Measurements from ENCODE around the gene MANEA.
"Not testable (repeated sequence)": the region's sequence is repeated elsewhere in the genome, so short reads cannot be mapped to it uniquely, and the experiment has no call there.

MANEA gene

GRCh38 chr6:95577304-95578105 is at the start of gene MANEA:
Gene MANEA (plus strand): TSS chr6:95577535. CDS start chr6:95586440, 8,905 bp downstream.
- DNase-seq = peak; percentile 85
- in situ Hi-C loops (cut with MboI; ENCODE audit: low pct_unique_long_range_greater_than_20kb, low sequenced_read_pairs) = no loop called here

- no peak for DNase-seq
- in situ Hi-C loops (cut with MboI; ENCODE audit: low pct_unique_long_range_greater_than_20kb, low sequenced_read_pairs) = no loop called here
These were observed 47.6 kb upstream of the MANEA start for GRCh38 chr6:95529762-95530161.

- DNase-seq = no peak
- in situ Hi-C loops (cut with MboI; ENCODE audit: low pct_unique_long_range_greater_than_20kb, low sequenced_read_pairs) = no loop called here
These were observed 47.0 kb upstream of the MANEA start for GRCh38 chr6:95530176-95530819.

GRCh38 chr6:95543798-95544197 is 33.5 kb upstream of the MANEA start:
- no peak for DNase-seq
- in situ Hi-C loops (cut with MboI; ENCODE audit: low pct_unique_long_range_greater_than_20kb, low sequenced_read_pairs) = no loop called here

GRCh38 chr6:95544517-95545225 is 32.7 kb upstream of the MANEA start:
- in situ Hi-C loops (cut with MboI; ENCODE audit: low pct_unique_long_range_greater_than_20kb, low sequenced_read_pairs) = no loop called here
- no peak for DNase-seq

GRCh38 chr6:95545226-95545625 is 32.1 kb upstream of the MANEA start:
- DNase-seq = no peak
- in situ Hi-C loops (cut with MboI; ENCODE audit: low pct_unique_long_range_greater_than_20kb, low sequenced_read_pairs) = no loop called here

- in situ Hi-C loops (cut with MboI; ENCODE audit: low pct_unique_long_range_greater_than_20kb, low sequenced_read_pairs) = no loop called here
- DNase-seq = no peak
These were observed 31.6 kb upstream of the MANEA start for GRCh38 chr6:95545686-95546085.

GRCh38 chr6:95546148-95546547 is 31.2 kb upstream of the MANEA start:
- in situ Hi-C loops (cut with MboI; ENCODE audit: low pct_unique_long_range_greater_than_20kb, low sequenced_read_pairs) = no loop called here

GRCh38 chr6:95547043-95547442 is 30.3 kb upstream of the MANEA start:
- in situ Hi-C loops (cut with MboI; ENCODE audit: low pct_unique_long_range_greater_than_20kb, low sequenced_read_pairs) = no loop called here

More at GRCh38 chr6:95546148-95546547, 31.2 kb upstream of the MANEA start:
- no peak for DNase-seq

GRCh38 chr6:95548188-95548786 is 29.0 kb upstream of the MANEA start:
- in situ Hi-C loops (cut with MboI; ENCODE audit: low pct_unique_long_range_greater_than_20kb, low sequenced_read_pairs) = no loop called here

More at GRCh38 chr6:95547043-95547442, 30.3 kb upstream of the MANEA start:
- no peak for DNase-seq

GRCh38 chr6:95551678-95552324 is 25.5 kb upstream of the MANEA start:
- in situ Hi-C loops (cut with MboI; ENCODE audit: low pct_unique_long_range_greater_than_20kb, low sequenced_read_pairs) = no loop called here
- DNase-seq = no peak

More at GRCh38 chr6:95548188-95548786, 29.0 kb upstream of the MANEA start:
- no peak for DNase-seq

- in situ Hi-C loops (cut with MboI; ENCODE audit: low pct_unique_long_range_greater_than_20kb, low sequenced_read_pairs) = no loop called here
- DNase-seq = no peak
These were observed 23.5 kb upstream of the MANEA start for GRCh38 chr6:95553880-95554279.

GRCh38 chr6:95560956-95561355 is 16.4 kb upstream of the MANEA start:
- DNase-seq; in situ Hi-C loops (cut with MboI; ENCODE audit: low pct_unique_long_range_greater_than_20kb, low sequenced_read_pairs): not testable (repeated sequence)

- in situ Hi-C loops (cut with MboI; ENCODE audit: low pct_unique_long_range_greater_than_20kb, low sequenced_read_pairs) = no loop called here
- DNase-seq = no peak
These were observed 7.8 kb upstream of the MANEA start for GRCh38 chr6:95569560-95569959.

- DNase-seq = peak; percentile 66
- in situ Hi-C loops (cut with MboI; ENCODE audit: low pct_unique_long_range_greater_than_20kb, low sequenced_read_pairs) = no loop called here
These were observed 5.2 kb upstream of the MANEA start for GRCh38 chr6:95572098-95572497.

GRCh38 chr6:95574811-95575210 is 2.5 kb upstream of the MANEA start:
- no peak for DNase-seq
- in situ Hi-C loops (cut with MboI; ENCODE audit: low pct_unique_long_range_greater_than_20kb, low sequenced_read_pairs) = no loop called here

GRCh38 chr6:95576218-95576997 is 927 bp upstream of the MANEA start:
- peak; percentile 66 for DNase-seq
- in situ Hi-C loops (cut with MboI; ENCODE audit: low pct_unique_long_range_greater_than_20kb, low sequenced_read_pairs) = no loop called here

GRCh38 chr6:95576998-95577303 is 384 bp upstream of the MANEA start:
- in situ Hi-C loops (cut with MboI; ENCODE audit: low pct_unique_long_range_greater_than_20kb, low sequenced_read_pairs) = no loop called here
- DNase-seq = no peak

- in situ Hi-C loops (cut with MboI; ENCODE audit: low pct_unique_long_range_greater_than_20kb, low sequenced_read_pairs) = no loop called here
- DNase-seq = peak; percentile 57
These were observed 723 bp downstream of the MANEA start for GRCh38 chr6:95578106-95578410.

All from KBM-7 (cell line).